GM18505 (cell line): ENCODE data around the gene SMIM32.

Source experiments
- ATAC-seq: cut with Tn5 transposase; IDR thresholded peaks from one replicate; pipeline ENCODE4 v1.9.1; 2021; ENCODE audit not compliant: unreplicated experiment
- POLR2A ChIP-seq: IDR thresholded peaks from 4 replicates; pipeline ENCODE4 v1.6.1; 2011; ENCODE audit warnings: borderline replicate concordance; ENCODE audit not compliant: insufficient read depth, insufficient read length; ENCODE audit errors: extremely low read depth

The SMIM32 gene

GRCh38 chr5:136146201-136146600, 46.8 kb downstream of the SMIM32 start:
- no peak for TF ChIP-seq POLR2A
- no peak for ATAC-seq

GRCh38 chr5:136145030-136145429, 47.9 kb downstream of the SMIM32 start:
- no peak for ATAC-seq
- no peak for TF ChIP-seq POLR2A

GRCh38 chr5:136143763-136144162, 49.2 kb downstream of the SMIM32 start:
- TF ChIP-seq POLR2A: no peak
- no peak for ATAC-seq

- TF ChIP-seq POLR2A: no peak
Observed at GRCh38 chr5:136143312-136143711, 49.6 kb downstream of the SMIM32 start.

GRCh38 chr5:136141561-136141960, 51.4 kb downstream of the SMIM32 start:
- no peak for TF ChIP-seq POLR2A
- ATAC-seq: peak; percentile 80

More at GRCh38 chr5:136143312-136143711, 49.6 kb downstream of the SMIM32 start:
- ATAC-seq: no peak
